AG09309 (cell line): ENCODE measurements around the gene MYOZ2.

Experiments used
- DNase-seq: peaks from one replicate; pipeline ENCODE4 v3.0.0-alpha.2; 2010; ENCODE audit warnings: low read depth
- H3K4me3 ChIP-seq: 2 replicates; pipeline ENCODE4 v1.5.1; 2011; ENCODE audit warnings: mild to moderate bottlenecking, low read depth, low read length, moderate library complexity; ENCODE audit not compliant: control insufficient read depth
- TF ChIP-seq, protein P1 (sequence below): IDR thresholded peaks from 2 replicates; pipeline ENCODE4 v1.5.1; 2011; ENCODE audit warnings: mild to moderate bottlenecking, low read depth, low read length, inconsistent platforms; ENCODE audit not compliant: insufficient read depth, control insufficient read depth; ENCODE audit errors: missing control alignments

The MYOZ2 gene

DNA sequence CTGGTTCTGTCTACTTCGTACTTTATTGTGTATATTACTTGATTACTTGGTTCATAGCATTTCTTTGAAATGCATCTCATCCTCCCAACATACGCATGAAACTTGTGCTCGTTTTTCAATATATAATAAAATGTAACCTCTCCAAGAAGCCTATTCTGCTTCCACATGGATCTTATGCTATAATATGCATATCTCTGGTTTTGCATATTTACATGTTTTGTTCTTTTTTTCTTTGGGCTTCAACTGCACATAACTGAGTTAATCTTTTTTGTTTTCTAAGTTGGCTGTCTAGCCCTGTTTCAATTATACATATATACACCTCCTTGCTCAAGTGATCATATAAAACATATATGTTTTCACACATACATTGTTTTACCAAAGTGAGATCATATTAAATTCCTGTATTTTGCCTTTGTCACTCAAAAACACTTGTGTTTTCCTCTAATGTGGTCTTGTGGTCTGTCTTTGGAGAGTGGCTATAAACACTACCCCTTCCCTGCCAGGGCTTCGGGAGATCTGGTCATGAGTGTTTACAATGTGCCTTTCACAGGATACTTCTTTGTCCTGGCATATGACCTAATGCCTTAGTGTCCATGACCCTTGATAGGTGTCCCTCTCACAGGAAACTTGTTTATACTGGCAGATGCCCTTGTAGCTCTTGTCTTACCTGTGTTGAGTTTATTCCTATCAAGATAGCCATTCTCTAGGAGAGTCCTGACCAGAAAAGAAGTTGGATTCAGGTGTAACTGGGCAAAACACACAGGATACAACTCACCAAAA, 94.5 kb downstream of the MYOZ2 start:
- TF ChIP-seq, protein P1, sequence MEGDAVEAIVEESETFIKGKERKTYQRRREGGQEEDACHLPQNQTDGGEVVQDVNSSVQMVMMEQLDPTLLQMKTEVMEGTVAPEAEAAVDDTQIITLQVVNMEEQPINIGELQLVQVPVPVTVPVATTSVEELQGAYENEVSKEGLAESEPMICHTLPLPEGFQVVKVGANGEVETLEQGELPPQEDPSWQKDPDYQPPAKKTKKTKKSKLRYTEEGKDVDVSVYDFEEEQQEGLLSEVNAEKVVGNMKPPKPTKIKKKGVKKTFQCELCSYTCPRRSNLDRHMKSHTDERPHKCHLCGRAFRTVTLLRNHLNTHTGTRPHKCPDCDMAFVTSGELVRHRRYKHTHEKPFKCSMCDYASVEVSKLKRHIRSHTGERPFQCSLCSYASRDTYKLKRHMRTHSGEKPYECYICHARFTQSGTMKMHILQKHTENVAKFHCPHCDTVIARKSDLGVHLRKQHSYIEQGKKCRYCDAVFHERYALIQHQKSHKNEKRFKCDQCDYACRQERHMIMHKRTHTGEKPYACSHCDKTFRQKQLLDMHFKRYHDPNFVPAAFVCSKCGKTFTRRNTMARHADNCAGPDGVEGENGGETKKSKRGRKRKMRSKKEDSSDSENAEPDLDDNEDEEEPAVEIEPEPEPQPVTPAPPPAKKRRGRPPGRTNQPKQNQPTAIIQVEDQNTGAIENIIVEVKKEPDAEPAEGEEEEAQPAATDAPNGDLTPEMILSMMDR = no peak
- no peak overlapping the region for H3K4me3 ChIP-seq
- DNase-seq = no peak

DNA sequence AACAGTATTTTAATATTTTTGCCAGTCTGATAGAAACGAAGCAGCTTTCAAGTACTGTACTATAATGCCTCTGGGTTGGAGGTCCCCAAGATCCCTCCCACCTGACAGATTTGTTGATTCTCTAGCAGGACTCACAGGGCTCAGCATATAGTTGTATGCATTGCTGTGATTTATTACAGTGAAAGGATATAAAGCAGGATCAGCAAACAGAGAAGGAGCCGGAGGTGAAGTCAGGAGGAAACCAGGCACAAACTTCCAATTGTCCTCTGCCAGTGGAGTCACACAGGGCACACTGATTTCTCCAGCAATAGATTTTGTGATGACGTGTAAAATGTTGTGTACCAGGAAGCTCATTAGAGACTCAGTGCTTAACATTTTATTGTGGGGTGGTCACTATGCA, 95.9 kb downstream of the MYOZ2 start:
- H3K4me3 ChIP-seq = no peak overlapping the region
- no peak for DNase-seq
- TF ChIP-seq, protein P1 = no peak

DNA sequence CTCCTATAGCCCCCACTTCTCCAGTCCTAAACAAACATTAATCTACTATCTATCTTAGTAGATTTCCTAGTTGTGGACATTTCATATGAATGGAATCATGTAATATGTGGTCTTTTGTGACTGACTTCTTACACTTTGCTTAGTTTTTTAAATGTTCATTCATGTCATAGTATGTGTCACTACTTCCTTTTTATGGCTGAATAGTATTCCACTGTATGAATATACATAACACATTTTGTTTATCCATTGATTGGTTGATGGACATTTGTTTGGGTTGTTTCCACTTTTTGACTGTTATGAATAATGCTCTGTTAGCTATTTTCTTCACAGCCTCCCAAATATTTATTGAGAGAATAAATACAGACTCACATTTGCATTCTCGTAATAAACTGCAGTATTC, 96.7 kb downstream of the MYOZ2 start:
- no peak for DNase-seq
- H3K4me3 ChIP-seq = no peak overlapping the region
- TF ChIP-seq, protein P1 = no peak

- H3K4me3 ChIP-seq = no peak overlapping the region
- no peak for DNase-seq
- TF ChIP-seq, protein P1 = no peak
Measured at GRCh38 chr4:119233191-119233590, 97.6 kb downstream of the MYOZ2 start.

- TF ChIP-seq, protein P1 = no peak
- H3K4me3 ChIP-seq = no peak overlapping the region
- DNase-seq = no peak
Measured at GRCh38 chr4:119233750-119234149, 98.1 kb downstream of the MYOZ2 start.

GRCh38 chr4:119237201-119237600, 101.6 kb downstream of the MYOZ2 start:
- no peak overlapping the region for H3K4me3 ChIP-seq
- TF ChIP-seq, protein P1 = no peak
- DNase-seq = no peak
